Dermis blood vessel endothelial cell (primary cell): ENCODE data around the gene ERP44. TPM values are rescaled to one million over a fixed set of nuclear protein-coding genes. Genes with fewer than 3 reads are reported as not detected.

Experiments
- DNase-seq: peaks from one replicate; pipeline ENCODE4 v3.0.0; 2010
- total RNA-seq: library from RNA; depleted of rRNA; stranded (reverse); fragments of >200 nt; gene quantifications from 2 replicates; pipeline ENCODE4 v1.2.3, GENCODE V29; 2014

The ERP44 gene
- total RNA-seq, 1 donor from 2014 or later, result 9.4 TPM

- no peak for DNase-seq
These were observed 167.5 kb downstream of the ERP44 start for GRCh38 chr9:99931155-99931840.

- DNase-seq, result no peak
These were observed 169.1 kb downstream of the ERP44 start for GRCh38 chr9:99929652-99930051.

Other genes starting within 250 kb of the ERP44 start
- gene STX17, start 192.3 kb downstream of the ERP44 start, total RNA-seq, result 21.6 and 23.1 TPM in 2 replicates
- 36.8 TPM in 2 replicates for gene INVS, start 243 bp upstream of the ERP44 start, total RNA-seq